Uterus (tissue), 2 donors: ENCODE results near the gene GPR183.

ENCODE experiments used
- POLR2A ChIP-seq, 2 donors: fragments of 450-650 bp; IDR thresholded peaks; one replicate each; pipeline ENCODE4 v1.6.1; 2016; ENCODE audit warnings: antibody characterized with exemption in 2 of 2, mild to moderate bottlenecking in 1 of 2, moderate library complexity in 1 of 2
- TF ChIP-seq, protein P1 (sequence below), 4 experiments: fragments of 200-600 bp in 2 of 4; fragments of 450-650 bp in 2 of 4; sonication (generic) in 2 of 4; IDR thresholded peaks; one replicate each; pipeline ENCODE4 v1.5.1; 2016 to 2019; ENCODE audit warnings: antibody characterized with exemption in 4 of 4, mild to moderate bottlenecking in 2 of 4, moderate library complexity in 1 of 4

DNA sequence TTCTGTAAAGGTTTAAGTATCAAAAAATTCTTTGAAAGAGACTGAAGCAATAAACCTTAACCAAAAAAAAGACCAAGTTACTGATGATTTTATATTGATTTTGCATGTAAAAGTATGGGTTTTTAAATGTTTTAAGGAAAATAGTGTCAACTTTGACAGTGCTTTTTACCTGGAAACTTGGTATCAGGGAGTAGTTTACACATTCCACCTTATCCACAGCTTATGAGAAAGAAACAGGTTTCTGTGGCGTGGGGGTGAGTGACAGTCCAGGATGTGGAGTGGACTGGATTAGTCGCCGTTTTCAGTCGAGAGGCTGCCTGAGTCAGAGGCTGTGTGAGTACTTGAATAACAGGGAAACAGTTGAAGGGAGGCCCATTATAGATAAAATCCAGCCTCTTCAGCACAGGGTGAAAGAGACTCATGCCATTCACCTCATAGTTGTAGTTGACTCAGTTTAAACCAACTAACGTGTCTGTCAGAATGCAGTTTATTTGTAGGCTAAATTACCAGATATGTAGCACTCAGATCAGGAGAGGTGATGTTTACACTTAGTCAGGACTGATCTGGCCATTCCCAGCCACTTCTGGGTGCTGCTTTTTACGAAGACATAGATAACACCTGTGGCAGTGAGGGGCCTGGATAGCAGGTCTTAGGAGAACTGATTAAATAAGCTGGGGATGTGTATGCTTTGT is 595 bp upstream of the GPR183 start:
- TF ChIP-seq, protein P1, sequence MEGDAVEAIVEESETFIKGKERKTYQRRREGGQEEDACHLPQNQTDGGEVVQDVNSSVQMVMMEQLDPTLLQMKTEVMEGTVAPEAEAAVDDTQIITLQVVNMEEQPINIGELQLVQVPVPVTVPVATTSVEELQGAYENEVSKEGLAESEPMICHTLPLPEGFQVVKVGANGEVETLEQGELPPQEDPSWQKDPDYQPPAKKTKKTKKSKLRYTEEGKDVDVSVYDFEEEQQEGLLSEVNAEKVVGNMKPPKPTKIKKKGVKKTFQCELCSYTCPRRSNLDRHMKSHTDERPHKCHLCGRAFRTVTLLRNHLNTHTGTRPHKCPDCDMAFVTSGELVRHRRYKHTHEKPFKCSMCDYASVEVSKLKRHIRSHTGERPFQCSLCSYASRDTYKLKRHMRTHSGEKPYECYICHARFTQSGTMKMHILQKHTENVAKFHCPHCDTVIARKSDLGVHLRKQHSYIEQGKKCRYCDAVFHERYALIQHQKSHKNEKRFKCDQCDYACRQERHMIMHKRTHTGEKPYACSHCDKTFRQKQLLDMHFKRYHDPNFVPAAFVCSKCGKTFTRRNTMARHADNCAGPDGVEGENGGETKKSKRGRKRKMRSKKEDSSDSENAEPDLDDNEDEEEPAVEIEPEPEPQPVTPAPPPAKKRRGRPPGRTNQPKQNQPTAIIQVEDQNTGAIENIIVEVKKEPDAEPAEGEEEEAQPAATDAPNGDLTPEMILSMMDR (IDR thresholded peaks at IDR 0.05): no peak
- TF ChIP-seq POLR2A (IDR thresholded peaks at IDR 0.05): no peak
